Small intestine (tissue), 7 donors: ENCODE data around the gene SLC45A3. TPM values are rescaled to one million over a fixed set of nuclear protein-coding genes. Genes with fewer than 3 reads are reported as not detected.
A peak's percentile ranks its signal among the peaks of the same experiment; 100 is the strongest.

Source experiments
- DNase-seq, 2 donors: peaks; one replicate each; pipeline versions ENCODE4 v3.0.0 to v3.0.0-alpha.2; 2013
- FAIRE-seq: peaks from 2 replicates; lab custom pipeline; 2012; peaks lifted over from hg19 to GRCh38; lab: Jason Lieb, UNC
- H3K27ac ChIP-seq, 3 donors: one replicate each; pipeline ENCODE4 v1.5.1; 2013; ENCODE audit warnings: low read length in 2 of 3, mild to moderate bottlenecking in 2 of 3, control low read depth in 1 of 3, inconsistent platforms in 1 of 3, low read depth in 1 of 3, moderate library complexity in 1 of 3
- H3K27me3 ChIP-seq, 3 donors: one replicate each; pipeline ENCODE4 v1.6.1; 2013; ENCODE audit warnings: low read length in 3 of 3, inconsistent platforms in 1 of 3; ENCODE audit not compliant: control insufficient read depth in 3 of 3, insufficient read depth in 3 of 3
- H3K36me3 ChIP-seq, 3 donors: one replicate each; pipeline ENCODE4 v1.6.1; 2013; ENCODE audit warnings: low read length in 3 of 3, inconsistent platforms in 1 of 3, low read depth in 1 of 3, mild to moderate bottlenecking in 1 of 3, moderate library complexity in 1 of 3; ENCODE audit not compliant: control insufficient read depth in 3 of 3, insufficient read depth in 2 of 3
- H3K4me1 ChIP-seq, 3 donors: one replicate each; pipeline ENCODE4 v1.6.1; 2013; ENCODE audit warnings: low read length in 2 of 3, inconsistent platforms in 1 of 3, low read depth in 1 of 3, mild to moderate bottlenecking in 1 of 3, moderate library complexity in 1 of 3; ENCODE audit not compliant: control insufficient read depth in 3 of 3, insufficient read depth in 2 of 3
- H3K4me3 ChIP-seq, 3 donors: one replicate each; pipeline ENCODE4 v1.5.1; 2013; ENCODE audit warnings: low read length in 3 of 3, control low read depth in 1 of 3, inconsistent platforms in 1 of 3, low read depth in 1 of 3, mild to moderate bottlenecking in 1 of 3, moderate library complexity in 1 of 3
- H3K9me3 ChIP-seq, 2 donors: one replicate each; pipeline ENCODE4 v1.6.1; 2013; ENCODE audit warnings: low read depth in 1 of 2, low read length in 1 of 2; ENCODE audit not compliant: control insufficient read depth in 2 of 2, insufficient read depth in 1 of 2
- WGBS, 3 donors: extraction: QIAGEN DNeasy Blood & Tissue Kit; methylation state at CpG; one replicate each; pipeline ENCODE4 v1.1.7; 2013; 5-methylcytosine and 5-hydroxymethylcytosine counted together
- polyA plus RNA-seq, 4 donors: library from polyadenylated mRNA; stranded (reverse) in 3 of 4; unstranded in 1 of 4; fragments of 200-250 nt in 3 of 4; fragments of 120-200 nt in 1 of 4; gene quantifications; one replicate each; pipeline versions ENCODE4 v1.2.1 to v1.2.3, GENCODE V29; 2013
- donor health status: healthy with polysubstance abuse.
- donor health status: control.
- donor health status: control.
- donor health status: Bipolar disorder and iron deficiency.
- donor health status: healthy.

Gene SLC45A3
- polyA plus RNA-seq, 4 donors = 1.1 to 10.6 (median 4.9) TPM

GRCh38 chr1:205715628-205716027, 35.3 kb upstream of the SLC45A3 start:
- Histone ChIP-seq H3K9me3 (no peaks in the 10 kb centered on the region), H3K36me3 (peaks cover 3 to 7% (median 6%) of the 10 kb centered on the region in 3 donors), H3K27ac (no peak overlapping the region), H3K4me3 (no peak overlapping the region), H3K4me1 (peaks cover 0 to 4% (median 0%) of the 10 kb centered on the region in 3 donors), H3K27me3 (no peaks in the 10 kb centered on the region)
- WGBS, 3 donors = 76 to 85% (median 83%) methylated on average over 5 of the region's 5 CpGs
- DNase-seq (no peak), FAIRE-seq (no peak)

- H3K4me1 ChIP-seq = peaks cover 0 to 6% (median 0%) of the 10 kb centered on the region in 3 donors
- no peak for FAIRE-seq
- no peak overlapping the region for H3K4me3 ChIP-seq
- WGBS, 3 donors = 77 to 88% (median 82%) methylated on average over 4 of the region's 4 CpGs
- no peaks in the 10 kb centered on the region for H3K9me3 ChIP-seq
- peaks cover 3 to 7% (median 3%) of the 10 kb centered on the region in 3 donors for H3K36me3 ChIP-seq
- H3K27me3 ChIP-seq = no peaks in the 10 kb centered on the region
- no peak overlapping the region for H3K27ac ChIP-seq
- no peak for DNase-seq
Measured at GRCh38 chr1:205714906-205715246, 34.6 kb upstream of the SLC45A3 start.

- Histone ChIP-seq H3K27me3 (no peaks in the 10 kb centered on the region), H3K36me3 (peaks cover 0 to 7% (median 3%) of the 10 kb centered on the region in 3 donors), H3K9me3 (no peaks in the 10 kb centered on the region), H3K4me3 (no peak overlapping the region), H3K27ac (no peak overlapping the region), H3K4me1 (peaks cover 0 to 6% (median 0%) of the 10 kb centered on the region in 3 donors)
- 78 to 83% (median 82%) methylated on average over 5 of the region's 5 CpGs for WGBS, 3 donors
- FAIRE-seq (no peak), DNase-seq (no peak)
Measured at GRCh38 chr1:205714190-205714905, 34.0 kb upstream of the SLC45A3 start.

GRCh38 chr1:205711105-205712048, 31.1 kb upstream of the SLC45A3 start:
- Histone ChIP-seq H3K27me3 (no peaks in the 10 kb centered on the region), H3K9me3 (no peaks in the 10 kb centered on the region), H3K4me3 (no peak overlapping the region), H3K27ac (no peak overlapping the region), H3K4me1 (peaks cover 0 to 10% (median 0%) of the 10 kb centered on the region in 3 donors), H3K36me3 (peaks cover 0 to 2% (median 0%) of the 10 kb centered on the region in 3 donors)
- DNase-seq (peak; percentile 78 to 87), FAIRE-seq (no peak)
- 41 to 45% (median 44%) methylated on average over 8 of the region's 8 CpGs for WGBS, 3 donors

GRCh38 chr1:205710201-205711062, 30.1 kb upstream of the SLC45A3 start:
- no peaks in the 10 kb centered on the region for H3K9me3 ChIP-seq
- H3K4me3 ChIP-seq = no peak overlapping the region
- H3K4me1 ChIP-seq = peaks cover 0 to 10% (median 0%) of the 10 kb centered on the region in 3 donors
- H3K36me3 ChIP-seq = peaks cover 0 to under 1% (median 0%) of the 10 kb centered on the region in 3 donors
- no peak for DNase-seq
- no peaks in the 10 kb centered on the region for H3K27me3 ChIP-seq
- H3K27ac ChIP-seq = no peak overlapping the region
- FAIRE-seq = no peak
- WGBS, 3 donors = 17 to 47% (median 24%) methylated on average over 1 of the region's 1 CpG

GRCh38 chr1:205709640-205710039, 29.3 kb upstream of the SLC45A3 start:
- FAIRE-seq (no peak), DNase-seq (no peak)
- no peaks in the 10 kb centered on the region for H3K9me3 ChIP-seq
- peaks cover 0 to 10% (median 0%) of the 10 kb centered on the region in 3 donors for H3K4me1 ChIP-seq
- H3K36me3 ChIP-seq = no peaks in the 10 kb centered on the region
- no peak overlapping the region for H3K27ac ChIP-seq
- H3K4me3 ChIP-seq = no peak overlapping the region
- 80 to 86% (median 85%) methylated on average over 2 of the region's 2 CpGs for WGBS, 3 donors
- H3K27me3 ChIP-seq = no peaks in the 10 kb centered on the region

GRCh38 chr1:205709059-205709398, 28.7 kb upstream of the SLC45A3 start:
- no peak for DNase-seq
- Histone ChIP-seq H3K27me3 (no peaks in the 10 kb centered on the region), H3K36me3 (no peaks in the 10 kb centered on the region), H3K4me1 (peaks cover 0 to 13% (median 0%) of the 10 kb centered on the region in 3 donors), H3K27ac (no peak overlapping the region), H3K4me3 (no peak overlapping the region), H3K9me3 (no peaks in the 10 kb centered on the region)
- no peak for FAIRE-seq
- 52 to 65% (median 60%) methylated on average over 4 of the region's 4 CpGs for WGBS, 3 donors
